Glutamatergic neuron (in vitro differentiated cells): ENCODE data around the gene ZNF543. TPM values are rescaled to one million over a fixed set of nuclear protein-coding genes. Genes with fewer than 3 reads are reported as not detected.
"Not testable (repeated sequence)": the region's sequence is repeated elsewhere in the genome, so short reads cannot be mapped to it uniquely, and the experiment has no call there.

Experiments used
- DNase-seq: peaks from one replicate; pipeline ENCODE4 v3.0.0; 2022
- H3K27ac Mint-ChIP-seq: one replicate; pipeline ENCODE4 v1.8.0; 2020; ENCODE audit warnings: mild to moderate bottlenecking, mixed read lengths, inconsistent platforms; ENCODE audit not compliant: unreplicated experiment
- H3K27me3 Mint-ChIP-seq: one replicate; pipeline ENCODE4 v1.8.0; 2020; ENCODE audit warnings: mild to moderate bottlenecking, moderate library complexity, mixed read lengths, inconsistent platforms; ENCODE audit not compliant: unreplicated experiment
- H3K36me3 Mint-ChIP-seq: one replicate; pipeline ENCODE4 v1.8.0; 2020; ENCODE audit warnings: mild to moderate bottlenecking, mixed read lengths, inconsistent platforms; ENCODE audit not compliant: unreplicated experiment
- H3K4me1 Mint-ChIP-seq: one replicate; pipeline ENCODE4 v1.8.0; 2020; ENCODE audit warnings: mild to moderate bottlenecking, low read depth, mixed read lengths, inconsistent platforms; ENCODE audit not compliant: unreplicated experiment
- H3K4me3 Mint-ChIP-seq: one replicate; pipeline ENCODE4 v1.8.0; 2020; ENCODE audit warnings: mild to moderate bottlenecking, mixed read lengths, inconsistent platforms; ENCODE audit not compliant: unreplicated experiment
- H3K9me3 Mint-ChIP-seq: one replicate; pipeline ENCODE4 v1.8.0; 2020; ENCODE audit warnings: mild to moderate bottlenecking, moderate library complexity, mixed read lengths, inconsistent platforms; ENCODE audit not compliant: unreplicated experiment
- CTCF ChIP-seq: fragments of 200-600 bp; sonication (generic); IDR thresholded peaks from one replicate; pipeline ENCODE4 v1.5.0; 2021; ENCODE audit not compliant: partially characterized antibody, unreplicated experiment
- total RNA-seq: library from RNA; stranded (reverse); fragmentation: NEBNext Ultra II Directional; extraction: Animal tissue kit (Norgen Biotek cat#: 25700); gene quantifications from one replicate; pipeline ENCODE4 v1.2.1, GENCODE V29; 2021; ENCODE audit not compliant: unreplicated experiment

Gene ZNF543
- total RNA-seq, 1 donor from 2014 or later: 16.7 TPM

DNA sequence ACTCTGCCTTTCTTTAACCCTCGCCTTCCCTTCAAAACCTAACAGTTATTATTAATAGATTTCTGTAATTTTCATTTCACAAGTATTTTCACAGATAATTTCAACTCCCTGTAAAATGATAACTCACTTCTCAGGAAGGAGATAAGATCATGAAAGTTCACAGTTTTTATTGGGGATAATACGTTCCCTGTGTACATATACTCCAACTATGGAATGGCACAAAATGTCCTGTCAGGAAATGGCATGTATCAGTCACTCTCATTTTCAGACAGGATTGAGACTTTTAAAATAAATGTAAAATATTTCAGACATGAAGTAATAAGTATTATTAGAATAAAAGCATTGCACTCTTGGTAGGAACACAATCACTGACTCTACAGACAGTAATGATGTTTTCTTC lies 42.1 kb downstream of the ZNF543 start:
- peaks cover 7% of the 10 kb centered on the region for H3K4me1 Mint-ChIP-seq
- H3K27ac Mint-ChIP-seq: peak overlapping the region; percentile 91
- peak overlapping the region; percentile 97 for H3K4me3 Mint-ChIP-seq
- H3K27me3 Mint-ChIP-seq: peaks cover 2% of the 10 kb centered on the region
- no peak for TF ChIP-seq CTCF
- no peak for DNase-seq
- peaks cover 4% of the 10 kb centered on the region for H3K9me3 Mint-ChIP-seq
- H3K36me3 Mint-ChIP-seq: no peaks in the 10 kb centered on the region

GRCh38 chr19:57362997-57363687 lies 42.9 kb downstream of the ZNF543 start, which contains the start of the genes TRAPPC2B and ZNF547:
Gene TRAPPC2B (plus strand): TSS chr19:57363551. CDS start chr19:57364834, 1,283 bp downstream.
Gene ZNF547 (plus strand): TSS chr19:57363551. CDS start chr19:57368556, 5,005 bp downstream.
- DNase-seq: peak; percentile 98
- TF ChIP-seq CTCF: no peak
- H3K9me3 Mint-ChIP-seq: peaks cover 4% of the 10 kb centered on the region
- peaks cover 2% of the 10 kb centered on the region for H3K27me3 Mint-ChIP-seq
- H3K27ac Mint-ChIP-seq: peak within 1 kb of the TSS; percentile 91
- peaks cover 7% of the 10 kb centered on the region for H3K4me1 Mint-ChIP-seq
- H3K4me3 Mint-ChIP-seq: peak within 1 kb of the TSS; percentile 97
- no peaks in the 10 kb centered on the region for H3K36me3 Mint-ChIP-seq

GRCh38 chr19:57363688-57364181 lies 43.5 kb downstream of the ZNF543 start:
- Mint-ChIP-seq H3K36me3 (no peaks in the 10 kb centered on the region), H3K27me3 (peaks cover 2% of the 10 kb centered on the region), H3K27ac (peak overlapping the region; percentile 88), H3K4me3 (peak overlapping the region; percentile 97), H3K9me3 (peaks cover 4% of the 10 kb centered on the region), H3K4me1 (peaks cover 7% of the 10 kb centered on the region)
- DNase-seq: no peak
- TF ChIP-seq CTCF: no peak

DNA sequence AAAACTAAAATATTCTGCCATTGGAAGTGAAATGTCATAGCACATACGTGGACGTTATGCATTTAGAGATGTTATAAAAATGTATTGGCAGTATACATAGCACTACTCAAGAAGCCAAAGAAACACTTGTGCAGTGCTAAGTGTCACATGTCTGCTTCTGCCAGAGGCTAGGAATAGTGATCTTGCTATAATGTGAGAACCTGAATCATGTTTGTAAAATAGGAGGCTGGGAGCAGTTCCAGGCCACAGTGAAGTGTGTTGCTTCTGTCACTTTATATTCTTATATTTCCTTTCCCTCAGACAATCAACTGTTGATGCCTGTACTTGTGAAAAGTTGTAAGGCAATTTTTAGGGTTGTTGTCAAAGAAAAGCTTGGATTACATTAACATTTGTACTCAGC lies 46.5 kb downstream of the ZNF543 start:
- H3K27me3 Mint-ChIP-seq: peaks cover 6% of the 10 kb centered on the region
- H3K4me1 Mint-ChIP-seq: peaks cover 7% of the 10 kb centered on the region
- H3K4me3 Mint-ChIP-seq: no peak overlapping the region
- H3K9me3 Mint-ChIP-seq: peaks cover 10% of the 10 kb centered on the region
- no peak for TF ChIP-seq CTCF
- DNase-seq: no peak
- no peak overlapping the region for H3K27ac Mint-ChIP-seq
- H3K36me3 Mint-ChIP-seq: peaks cover 14% of the 10 kb centered on the region

- H3K27ac Mint-ChIP-seq: no peak overlapping the region
- peaks cover 81% of the 10 kb centered on the region for H3K36me3 Mint-ChIP-seq
- peaks cover 15% of the 10 kb centered on the region for H3K9me3 Mint-ChIP-seq
- DNase-seq: no peak
- no peak for TF ChIP-seq CTCF
- no peak overlapping the region for H3K4me3 Mint-ChIP-seq
- H3K27me3 Mint-ChIP-seq: peaks cover 6% of the 10 kb centered on the region
- H3K4me1 Mint-ChIP-seq: no peaks in the 10 kb centered on the region
Observed at GRCh38 chr19:57374179-57374578, 53.9 kb downstream of the ZNF543 start.

DNA sequence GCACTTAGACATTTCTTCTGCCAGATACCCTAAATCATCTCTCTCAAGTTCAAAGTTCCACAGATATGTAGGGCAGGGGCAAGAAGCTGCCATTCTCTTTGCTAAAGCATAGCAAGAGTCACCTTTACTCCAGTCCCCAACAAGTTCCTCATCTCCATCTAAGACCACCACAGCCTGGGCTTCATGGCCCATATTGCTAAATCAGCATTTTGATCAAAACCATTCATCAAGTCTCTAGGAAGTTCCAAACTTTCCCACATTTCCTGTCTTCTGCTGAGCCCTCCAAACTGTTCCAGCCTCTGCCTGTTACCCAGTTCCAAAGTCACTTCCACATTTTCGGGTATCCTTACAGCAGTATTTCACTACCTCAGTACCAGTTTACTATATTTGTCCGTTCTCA lies 54.4 kb downstream of the ZNF543 start:
- H3K9me3 Mint-ChIP-seq: peaks cover 14% of the 10 kb centered on the region
- H3K27me3 Mint-ChIP-seq, H3K4me3 Mint-ChIP-seq, H3K4me1 Mint-ChIP-seq, H3K27ac Mint-ChIP-seq, DNase-seq: not testable (repeated sequence)
- peaks cover 82% of the 10 kb centered on the region for H3K36me3 Mint-ChIP-seq
